Spleen (tissue), 11 donors: ENCODE data around the gene BRSK2. TPM values are rescaled to one million over a fixed set of nuclear protein-coding genes. Genes with fewer than 3 reads are reported as not detected.
A peak's percentile ranks its signal among the peaks of the same experiment; 100 is the strongest.

Experiments
- DNase-seq: peaks from one replicate; pipeline ENCODE4 v3.0.0-alpha.2; 2020
- H3K27ac ChIP-seq, 8 donors: fragments of 200-600 bp; sonication (generic) in 7 of 8; 1 replicate in 4 of 8; 2 replicates in 4 of 8; pipeline versions ENCODE4 v1.5.0 to v1.8.0; 2016 to 2021; ENCODE audit warnings: inconsistent platforms in 4 of 8, mild to moderate bottlenecking in 4 of 8, moderate library complexity in 1 of 8
- H3K27me3 ChIP-seq, 7 donors: fragments of 200-600 bp; sonication (generic) in 6 of 7; replicated peaks in 1 of 7; 1 replicate in 4 of 7; 2 replicates in 3 of 7; pipeline versions ENCODE4 v1.5.0 to v1.8.0; 2016 to 2021; ENCODE audit warnings: inconsistent platforms in 3 of 7, mild to moderate bottlenecking in 1 of 7
- H3K36me3 ChIP-seq, 6 donors: fragments of 200-600 bp; sonication (generic) in 5 of 6; 1 replicate in 4 of 6; 2 replicates in 2 of 6; pipeline versions ENCODE4 v1.5.0 to v1.8.0; 2016 to 2021; ENCODE audit warnings: inconsistent platforms in 2 of 6
- H3K4me1 ChIP-seq, 6 donors: fragments of 200-600 bp; sonication (generic) in 5 of 6; 1 replicate in 3 of 6; 2 replicates in 3 of 6; pipeline versions ENCODE4 v1.5.0 to v1.8.0; 2016 to 2021; ENCODE audit warnings: inconsistent platforms in 3 of 6
- H3K4me3 ChIP-seq, 8 donors: fragments of 200-600 bp; sonication (generic) in 7 of 8; 1 replicate in 4 of 8; 2 replicates in 4 of 8; pipeline versions ENCODE4 v1.5.0 to v1.8.0; 2016 to 2021; ENCODE audit warnings: inconsistent platforms in 4 of 8, mild to moderate bottlenecking in 4 of 8, moderate library complexity in 2 of 8
- H3K9me3 ChIP-seq, 8 donors: fragments of 200-600 bp; sonication (generic) in 7 of 8; 1 replicate in 4 of 8; 2 replicates in 4 of 8; pipeline versions ENCODE4 v1.5.0 to v1.8.0; 2016 to 2021; ENCODE audit warnings: inconsistent platforms in 4 of 8
- POLR2A ChIP-seq, 3 donors: fragments of 450-650 bp; IDR thresholded peaks; one replicate each; pipeline ENCODE4 v1.5.1; 2017; ENCODE audit warnings: antibody characterized with exemption in 3 of 3, mild to moderate bottlenecking in 1 of 3
- POLR2AphosphoS5 ChIP-seq, 3 donors: sonication (generic); formaldehyde crosslinking; IDR thresholded peaks; one replicate each; pipeline ENCODE4 v1.5.1; 2017; ENCODE audit warnings: antibody characterized with exemption in 3 of 3
- WGBS, 5 donors: extraction: QIAGEN DNeasy Blood & Tissue Kit in 3 of 5; methylation state at CpG; one replicate each; pipeline versions ENCODE4 v1.1.5 to v1.1.7; 2013 to 2018; 5-methylcytosine and 5-hydroxymethylcytosine counted together
- intact Hi-C: fragments of 100-400 bp; cut with DNase I; formaldehyde crosslinking; loops from one replicate; pipeline ENCODE4 v1.15.0; 2023; ENCODE audit warnings: low total_unique reads
- polyA plus RNA-seq, 3 donors: library from polyadenylated mRNA; stranded (reverse); fragments of 200-250 nt; gene quantifications; one replicate each; pipeline ENCODE4 v1.2.1, GENCODE V29; 2013
- total RNA-seq, 7 donors: library from RNA; depleted of rRNA in 3 of 7; stranded (reverse); fragments of >200 nt in 3 of 7; fragmentation: NEBNext Ultra II Directional in 4 of 7; extraction: Animal tissue kit (Norgen Biotek cat#: 25700) in 4 of 7; gene quantifications; one replicate each; pipeline versions ENCODE4 v1.1.0 to v1.2.1, GENCODE V29; 2016 to 2021
- TF ChIP-seq, protein P1 (sequence below), 11 experiments: fragments of 200-600 bp in 7 of 11; fragments of 450-650 bp in 4 of 11; sonication (generic) in 4 of 11; IDR thresholded peaks in 8 of 11; conservative IDR thresholded peaks in 3 of 11; 1 replicate in 7 of 11; 2 replicates in 4 of 11; pipeline versions ENCODE4 v1.4.0 to v1.8.0; 2016 to 2021; ENCODE audit warnings: antibody characterized with exemption in 11 of 11, inconsistent platforms in 4 of 11, mild to moderate bottlenecking in 1 of 11
- donor health status: healthy with polysubstance abuse.
- donor health status: DM: no; HTN: no; CAD: no; lungs with moderate emphysema.
- donor health status: DM: no; HTN: no; CAD: no.
- donor health status: Bipolar disorder and iron deficiency.
- donor health status: healthy.
- donor health status: DM: no; HTN: no; CAD: no.
- donor health status: DM: yes; HTN: yes; CAD: no.

The BRSK2 gene
- total and polyA plus RNA-seq, 10 donors: 0.17 to 1.5 (median 0.42) TPM

DNA sequence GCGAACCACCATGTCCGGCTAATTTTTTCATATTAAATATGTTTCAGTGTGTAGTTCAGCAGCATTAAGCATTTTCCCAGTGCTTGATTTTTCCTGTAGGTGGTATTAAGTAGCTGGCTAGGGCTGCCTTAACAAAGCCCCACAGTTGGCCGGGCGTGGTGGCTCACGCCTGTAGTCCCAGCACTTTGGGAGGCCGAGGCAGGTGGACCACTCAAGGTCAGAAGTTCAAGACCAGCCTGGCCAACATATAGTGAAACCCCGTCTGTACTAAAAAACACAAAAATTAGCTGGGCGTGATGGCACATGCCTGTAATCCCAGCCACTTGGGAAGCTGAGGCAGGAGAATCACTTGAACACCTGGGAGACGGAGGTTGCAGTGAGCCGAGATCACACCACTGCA, 46.8 kb upstream of the BRSK2 start:
- intact Hi-C loops: no loop called here
- no peak for TF ChIP-seq POLR2AphosphoS5 (IDR thresholded peaks at IDR 0.05)
- no peak for TF ChIP-seq POLR2A (IDR thresholded peaks at IDR 0.05)
- TF ChIP-seq, protein P1, sequence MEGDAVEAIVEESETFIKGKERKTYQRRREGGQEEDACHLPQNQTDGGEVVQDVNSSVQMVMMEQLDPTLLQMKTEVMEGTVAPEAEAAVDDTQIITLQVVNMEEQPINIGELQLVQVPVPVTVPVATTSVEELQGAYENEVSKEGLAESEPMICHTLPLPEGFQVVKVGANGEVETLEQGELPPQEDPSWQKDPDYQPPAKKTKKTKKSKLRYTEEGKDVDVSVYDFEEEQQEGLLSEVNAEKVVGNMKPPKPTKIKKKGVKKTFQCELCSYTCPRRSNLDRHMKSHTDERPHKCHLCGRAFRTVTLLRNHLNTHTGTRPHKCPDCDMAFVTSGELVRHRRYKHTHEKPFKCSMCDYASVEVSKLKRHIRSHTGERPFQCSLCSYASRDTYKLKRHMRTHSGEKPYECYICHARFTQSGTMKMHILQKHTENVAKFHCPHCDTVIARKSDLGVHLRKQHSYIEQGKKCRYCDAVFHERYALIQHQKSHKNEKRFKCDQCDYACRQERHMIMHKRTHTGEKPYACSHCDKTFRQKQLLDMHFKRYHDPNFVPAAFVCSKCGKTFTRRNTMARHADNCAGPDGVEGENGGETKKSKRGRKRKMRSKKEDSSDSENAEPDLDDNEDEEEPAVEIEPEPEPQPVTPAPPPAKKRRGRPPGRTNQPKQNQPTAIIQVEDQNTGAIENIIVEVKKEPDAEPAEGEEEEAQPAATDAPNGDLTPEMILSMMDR (IDR thresholded peaks at IDR 0.05 in 8 of 11, conservative IDR thresholded peaks at IDR 0.05 in 3 of 11): no peak
- H3K4me3 ChIP-seq: no peak overlapping the region
- no peak overlapping the region for H3K27ac ChIP-seq
- no peak for DNase-seq
- H3K4me1 ChIP-seq: peaks cover 0 to 4% (median 0%) of the 10 kb centered on the region in 6 donors
- H3K9me3 ChIP-seq: peaks cover 0 to 14% (median 8%) of the 10 kb centered on the region in 8 donors
- no peaks in the 10 kb centered on the region for H3K27me3 ChIP-seq
- 85 to 92% (median 89%) methylated on average over 10 of the region's 10 CpGs for WGBS, 5 donors
- H3K36me3 ChIP-seq: no peaks in the 10 kb centered on the region

DNA sequence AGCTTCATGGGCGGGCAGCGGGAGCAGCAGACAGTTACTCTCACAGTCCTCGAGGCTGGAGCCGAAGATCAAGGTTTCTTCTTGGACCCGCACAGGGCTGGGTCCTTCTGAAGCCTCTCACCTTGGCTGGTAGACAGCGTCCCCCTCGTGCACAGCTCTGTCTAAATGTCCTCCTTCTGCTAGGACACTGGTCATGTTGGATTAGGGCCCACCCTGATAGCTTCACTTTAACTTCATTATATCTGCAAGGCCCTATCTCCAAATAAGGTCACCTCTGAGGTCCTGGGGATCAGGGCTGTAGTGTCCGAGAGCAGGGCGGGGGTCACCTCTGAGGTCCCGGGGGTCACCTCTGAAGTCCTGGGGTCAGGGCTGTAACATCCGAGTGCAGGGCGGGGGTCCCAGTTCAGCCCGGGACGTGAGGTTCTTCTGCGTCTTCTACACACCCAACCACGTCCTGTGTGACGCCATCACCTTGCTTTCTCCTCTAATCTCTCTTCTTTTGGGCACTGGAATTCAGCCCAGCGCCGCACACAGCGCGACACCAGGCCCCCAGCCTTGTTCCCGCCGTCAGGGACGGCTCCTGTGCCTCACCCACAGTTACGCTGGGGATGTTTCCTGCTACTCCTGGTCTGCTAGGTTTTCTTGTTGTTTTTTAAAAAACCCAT, 46.2 kb upstream of the BRSK2 start:
- no peaks in the 10 kb centered on the region for H3K4me1 ChIP-seq
- WGBS, 5 donors: 66 to 81% (median 71%) methylated on average over 25 of the region's 25 CpGs
- intact Hi-C loops: no loop called here

DNA sequence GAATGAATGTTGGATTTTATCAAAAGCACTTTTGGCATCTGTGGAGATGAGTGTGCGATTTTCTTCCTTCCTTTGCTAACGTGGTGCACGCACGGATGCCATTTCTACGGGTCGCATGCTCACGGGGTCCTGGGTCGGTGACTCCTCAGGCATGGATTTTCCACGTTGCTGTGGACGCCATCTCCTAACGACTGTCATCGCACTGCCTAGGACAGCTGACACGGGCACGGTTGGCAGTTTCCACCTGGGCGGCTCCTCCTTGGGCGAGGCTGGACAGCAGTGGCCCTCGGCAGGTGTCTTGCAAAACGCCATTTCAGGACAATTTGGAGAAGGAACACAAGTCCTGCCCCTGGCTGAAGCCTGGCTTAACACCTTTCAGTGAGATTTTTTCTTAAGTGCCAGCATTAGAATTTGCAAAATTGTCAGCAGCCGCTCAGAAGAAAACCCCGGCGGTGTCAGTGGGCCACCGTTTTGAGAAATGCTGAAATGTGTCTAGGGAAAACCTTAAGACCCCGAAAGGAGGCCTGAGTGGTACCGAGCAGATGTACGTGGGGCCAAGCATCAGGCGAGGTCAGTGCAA, 45.6 kb upstream of the BRSK2 start:
- no peaks in the 10 kb centered on the region for H3K4me1 ChIP-seq
- no peak overlapping the region for H3K27ac ChIP-seq
- peaks cover 0 to 3% (median 0%) of the 10 kb centered on the region in 7 donors for H3K27me3 ChIP-seq
- 82 to 87% (median 83%) methylated on average over 26 of the region's 26 CpGs for WGBS, 5 donors
- H3K9me3 ChIP-seq: peaks cover 0 to 4% (median 0%) of the 10 kb centered on the region in 8 donors
- H3K36me3 ChIP-seq: no peaks in the 10 kb centered on the region
- TF ChIP-seq POLR2A (IDR thresholded peaks at IDR 0.05) (no peak), POLR2AphosphoS5 (IDR thresholded peaks at IDR 0.05) (no peak)
- TF ChIP-seq, protein P1 (IDR thresholded peaks at IDR 0.05 in 8 of 11, conservative IDR thresholded peaks at IDR 0.05 in 3 of 11): no peak
- no peak overlapping the region for H3K4me3 ChIP-seq
- intact Hi-C loops: no loop called here
- DNase-seq: no peak

More for the DNA sequence above, 46.2 kb upstream of the BRSK2 start:
- no peak overlapping the region for H3K27ac ChIP-seq
- DNase-seq: no peak
- peaks cover 0 to 8% (median 2%) of the 10 kb centered on the region in 8 donors for H3K9me3 ChIP-seq
- no peak overlapping the region for H3K4me3 ChIP-seq
- no peaks in the 10 kb centered on the region for H3K36me3 ChIP-seq
- no peak for TF ChIP-seq POLR2AphosphoS5 (IDR thresholded peaks at IDR 0.05)
- no peak for TF ChIP-seq POLR2A (IDR thresholded peaks at IDR 0.05)
- TF ChIP-seq, protein P1 (IDR thresholded peaks at IDR 0.05 in 8 of 11, conservative IDR thresholded peaks at IDR 0.05 in 3 of 11): no peak
- no peaks in the 10 kb centered on the region for H3K27me3 ChIP-seq

DNA sequence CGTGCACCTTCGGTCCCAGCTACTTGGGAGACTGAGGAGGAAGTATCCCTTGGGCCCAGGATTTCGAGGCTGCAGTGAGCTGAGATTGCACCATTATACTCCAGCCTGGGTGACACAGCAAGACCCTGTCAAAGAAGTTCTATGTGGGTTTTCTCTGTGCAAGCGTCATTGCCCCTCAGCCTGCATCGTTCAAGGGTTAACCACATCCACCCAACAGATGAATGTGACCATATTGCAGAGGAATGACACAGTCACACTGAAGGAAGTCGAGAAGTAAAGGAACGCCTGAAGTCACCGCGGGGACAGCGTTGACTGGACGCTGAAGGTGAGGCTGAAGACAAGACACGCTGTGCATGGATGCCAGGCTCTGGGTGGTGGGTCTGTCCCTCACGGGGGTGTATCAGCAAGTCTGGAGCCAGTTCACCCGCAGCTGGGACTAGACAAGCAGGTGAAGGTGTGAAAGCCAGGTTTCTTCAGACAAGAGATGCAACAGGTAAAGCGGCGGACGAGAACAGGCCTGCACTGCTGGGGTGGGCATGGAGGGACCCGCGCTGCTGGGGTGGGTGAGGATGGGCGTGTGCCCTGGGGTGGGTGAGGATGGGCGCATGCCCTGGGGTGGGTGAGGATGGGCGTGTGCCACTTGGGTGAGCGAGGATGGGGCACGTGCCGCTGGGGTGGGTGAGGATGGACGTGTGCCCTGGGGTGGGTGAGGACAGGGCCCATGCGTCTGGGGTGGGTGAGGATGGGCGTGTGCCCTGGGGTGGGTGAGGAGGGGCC, 43.8 kb upstream of the BRSK2 start:
- peak; percentile 43 for DNase-seq
- H3K27me3 ChIP-seq: peaks cover 0 to 10% (median 0%) of the 10 kb centered on the region in 7 donors
- TF ChIP-seq POLR2A (IDR thresholded peaks at IDR 0.05): no peak
- TF ChIP-seq POLR2AphosphoS5 (IDR thresholded peaks at IDR 0.05): no peak
- TF ChIP-seq, protein P1 (IDR thresholded peaks at IDR 0.05 in 8 of 11, conservative IDR thresholded peaks at IDR 0.05 in 3 of 11): no peak

More for the DNA sequence above, 43.8 kb upstream of the BRSK2 start:
- 70 to 82% (median 77%) methylated on average over 28 of the region's 28 CpGs for WGBS, 5 donors
- Histone ChIP-seq H3K36me3 (no peaks in the 10 kb centered on the region), H3K9me3 (no peaks in the 10 kb centered on the region), H3K27ac (no peak overlapping the region), H3K4me1 (peaks cover 0 to 5% (median 0%) of the 10 kb centered on the region in 6 donors), H3K4me3 (no peak overlapping the region)
- intact Hi-C loops: no loop called here
